HG02885 (cell line): ENCODE results near the gene SYTL5.

Experiments used
- ATAC-seq: cut with Tn5 transposase; IDR thresholded peaks from one replicate; pipeline ENCODE4 v1.9.1; 2021; ENCODE audit warnings: mild to moderate bottlenecking; ENCODE audit not compliant: unreplicated experiment, poor library complexity

The SYTL5 gene

DNA sequence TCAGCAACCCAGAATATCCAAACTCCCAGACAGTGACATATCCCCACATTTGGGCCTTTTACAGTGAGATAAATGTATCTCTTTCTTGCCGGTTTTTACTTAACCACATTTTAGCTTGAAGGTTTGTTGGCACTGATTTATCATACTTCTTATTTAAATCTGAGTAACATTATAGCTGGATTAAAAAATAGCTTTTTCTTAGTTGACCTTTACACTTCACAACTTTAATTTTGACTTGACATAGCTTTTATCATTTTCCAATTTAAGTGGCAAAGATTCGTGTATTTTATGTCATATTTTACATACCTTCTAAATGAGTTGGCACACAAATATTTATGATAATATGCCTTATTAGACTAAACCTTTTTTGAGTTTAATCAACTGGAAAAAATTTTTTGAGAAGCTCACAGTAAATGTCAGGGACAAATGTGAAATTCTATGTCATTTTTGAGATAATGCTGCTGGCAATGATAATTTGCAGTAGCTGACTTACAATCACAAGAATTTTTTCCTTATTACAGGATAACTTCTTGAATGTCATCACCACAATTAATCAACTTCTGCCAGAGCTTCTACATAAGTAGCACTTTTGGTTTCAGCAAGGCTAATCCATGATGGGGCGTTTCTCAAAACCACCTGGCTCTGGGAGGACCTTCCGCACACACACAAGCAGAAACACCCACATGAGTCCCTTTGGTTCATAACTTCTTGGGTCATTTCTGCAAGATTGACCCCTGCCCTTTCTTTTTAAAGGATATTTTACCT, 80.3 kb downstream of the SYTL5 start:
- ATAC-seq, result no peak

GRCh38 chrX:38087594-38087993, 81.2 kb downstream of the SYTL5 start:
- ATAC-seq, result no peak

GRCh38 chrX:38089173-38089982, 83.0 kb downstream of the SYTL5 start:
- no peak for ATAC-seq

DNA sequence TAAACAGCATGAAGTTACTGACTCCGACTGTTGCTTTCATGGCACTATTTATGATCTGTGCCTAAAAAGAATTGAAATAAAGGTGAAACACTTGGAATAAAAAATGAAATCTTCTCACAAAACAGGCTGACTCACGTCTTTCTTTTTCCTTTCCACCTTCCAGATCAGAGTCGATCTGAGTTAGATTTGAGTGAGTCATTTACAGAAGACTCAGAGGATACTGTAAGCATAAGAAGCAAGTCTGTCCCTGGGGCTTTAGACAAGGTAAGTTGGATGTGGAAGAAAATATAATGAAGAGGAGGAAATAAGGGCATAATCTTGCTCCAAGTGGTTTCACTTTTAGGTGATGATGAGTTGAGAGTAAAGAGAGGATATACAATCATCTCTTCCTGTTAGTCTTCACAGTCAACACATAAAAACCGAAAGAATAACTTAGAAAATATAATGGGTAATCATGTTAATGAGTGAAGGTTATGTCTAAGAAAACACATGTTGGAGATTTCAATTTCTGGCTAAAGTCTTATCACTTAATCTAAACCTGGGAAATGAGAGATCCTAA, 89.7 kb downstream of the SYTL5 start:
- ATAC-seq, result peak; percentile 64

GRCh38 chrX:38099688-38100087, 93.3 kb downstream of the SYTL5 start:
- ATAC-seq, result no peak

DNA sequence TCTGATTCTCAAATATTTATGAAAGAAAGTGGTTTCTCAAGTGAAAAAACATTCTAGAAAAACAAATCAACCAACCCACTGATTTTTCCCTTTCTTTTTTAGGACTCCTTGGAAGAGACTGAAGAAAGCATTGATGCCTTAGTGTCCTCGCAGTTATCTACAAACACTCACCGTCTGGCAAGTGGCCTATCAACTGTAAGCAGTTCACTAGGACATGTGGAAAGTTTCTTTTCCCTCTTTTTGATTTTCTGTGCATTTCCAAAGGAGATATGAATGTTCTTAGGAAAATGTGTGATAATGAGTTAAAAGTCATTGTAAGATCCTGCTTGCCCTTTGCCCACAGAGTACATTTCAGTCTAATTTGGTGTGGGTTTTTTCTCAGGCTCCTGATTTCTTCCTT, 95.9 kb downstream of the SYTL5 start:
- no peak for ATAC-seq

DNA sequence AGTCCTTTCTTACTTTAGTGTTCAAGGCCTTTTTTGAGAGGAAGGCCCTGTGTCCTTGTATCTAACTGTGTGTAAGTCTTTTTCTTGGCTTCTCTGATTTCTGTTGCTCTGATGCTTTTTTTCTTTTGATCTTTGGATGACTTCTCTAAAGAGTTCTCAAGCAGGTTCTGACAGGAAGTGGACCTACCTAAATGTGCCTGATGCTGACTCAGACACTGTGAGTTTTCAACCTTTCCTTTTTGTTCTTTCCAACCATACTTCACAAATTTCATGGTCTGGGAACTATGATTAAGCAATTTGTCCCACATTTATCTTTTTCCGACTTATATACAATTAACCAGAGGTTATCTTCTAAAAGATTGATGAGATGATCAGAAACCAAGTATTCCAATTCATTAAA, 96.5 kb downstream of the SYTL5 start:
- no peak for ATAC-seq

- ATAC-seq, result peak; percentile 86
Observed at GRCh38 chrX:38103857-38104812, 97.8 kb downstream of the SYTL5 start.

DNA sequence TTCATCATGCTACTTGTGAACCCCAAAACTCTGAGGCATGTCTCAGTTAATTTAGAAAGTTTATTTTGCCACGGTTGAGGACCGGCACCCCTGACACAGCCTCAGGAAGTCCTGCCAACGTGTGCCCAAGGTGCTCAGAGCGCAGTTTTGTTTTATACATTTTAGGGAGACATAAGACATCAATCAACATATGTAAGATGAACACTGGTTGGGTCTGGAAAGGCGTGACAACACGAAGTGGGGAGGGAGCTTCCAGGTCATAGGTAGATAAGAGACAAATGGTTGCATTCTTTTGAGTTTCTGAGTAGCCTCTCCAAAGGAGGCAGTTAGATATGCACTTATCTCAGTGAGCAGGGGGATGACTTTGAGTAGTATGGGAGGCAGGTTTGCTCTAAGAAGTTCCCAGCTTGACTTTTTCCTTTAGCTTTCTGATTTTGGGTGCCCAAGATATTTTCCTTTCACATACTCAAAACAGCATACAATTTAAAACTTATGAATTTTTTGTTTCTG, 98.9 kb downstream of the SYTL5 start:
- ATAC-seq, result no peak

- ATAC-seq, result no peak
Observed at GRCh38 chrX:38106991-38107655, 100.8 kb downstream of the SYTL5 start.

DNA sequence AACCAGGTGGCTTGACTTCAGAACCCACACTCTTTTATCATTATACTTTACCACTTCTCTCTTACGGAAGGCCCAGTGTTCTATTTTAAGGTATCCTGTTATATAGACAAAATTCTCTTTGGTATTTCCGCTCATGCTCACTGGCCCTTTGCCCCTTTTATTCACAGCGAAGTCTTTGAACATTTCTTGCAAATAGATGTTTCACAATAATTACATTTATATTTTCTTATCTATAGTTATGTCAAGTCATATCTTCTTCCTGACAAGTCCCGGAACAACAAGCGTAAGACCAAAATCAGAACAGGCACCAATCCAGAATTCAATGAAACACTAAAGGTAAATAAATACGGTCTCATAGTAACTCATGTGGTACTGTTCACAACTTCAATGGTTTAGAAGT, 102.0 kb downstream of the SYTL5 start:
- no peak for ATAC-seq

- ATAC-seq, result no peak
Observed at GRCh38 chrX:38109042-38109898, 102.9 kb downstream of the SYTL5 start.

DNA sequence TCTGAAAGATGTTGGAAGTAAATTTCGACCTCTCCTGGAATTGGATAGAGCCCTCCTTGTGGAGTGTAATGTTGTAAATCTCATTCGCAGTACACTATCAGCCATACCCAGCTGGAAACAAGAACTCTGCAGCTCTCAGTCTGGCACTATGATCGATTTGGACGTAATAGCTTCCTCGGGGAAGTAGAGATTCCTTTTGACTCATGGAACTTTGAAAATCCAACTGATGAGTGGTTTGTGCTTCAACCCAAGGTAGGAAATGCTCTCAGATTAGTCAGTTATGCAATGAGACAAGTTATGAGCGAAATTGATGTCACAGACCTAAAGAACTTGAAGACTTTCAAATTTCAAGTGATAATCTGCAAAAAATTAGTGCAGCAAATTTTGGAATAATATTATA, 103.9 kb downstream of the SYTL5 start:
- ATAC-seq, result no peak

GRCh38 chrX:38111196-38111595, 104.8 kb downstream of the SYTL5 start:
- ATAC-seq, result no peak

DNA sequence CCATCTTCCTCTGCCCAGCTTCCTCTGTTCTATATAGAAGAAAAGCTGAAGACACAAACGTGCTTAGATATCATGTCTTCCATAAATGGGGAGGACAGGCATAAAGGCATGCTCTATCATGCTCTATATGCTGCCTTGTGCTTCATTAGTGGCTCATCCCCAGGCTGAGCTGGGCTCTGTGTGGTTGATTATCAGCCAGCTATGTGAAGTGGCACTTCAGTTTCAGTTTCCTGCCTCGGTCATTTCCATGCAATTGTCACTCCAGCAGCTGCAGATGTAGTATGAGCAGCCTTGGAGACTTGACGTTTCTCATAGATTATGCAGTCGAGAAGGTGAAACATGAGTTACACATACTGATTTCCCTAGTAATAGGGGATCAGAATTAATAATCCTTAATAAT, 106.2 kb downstream of the SYTL5 start:
- ATAC-seq, result no peak

DNA sequence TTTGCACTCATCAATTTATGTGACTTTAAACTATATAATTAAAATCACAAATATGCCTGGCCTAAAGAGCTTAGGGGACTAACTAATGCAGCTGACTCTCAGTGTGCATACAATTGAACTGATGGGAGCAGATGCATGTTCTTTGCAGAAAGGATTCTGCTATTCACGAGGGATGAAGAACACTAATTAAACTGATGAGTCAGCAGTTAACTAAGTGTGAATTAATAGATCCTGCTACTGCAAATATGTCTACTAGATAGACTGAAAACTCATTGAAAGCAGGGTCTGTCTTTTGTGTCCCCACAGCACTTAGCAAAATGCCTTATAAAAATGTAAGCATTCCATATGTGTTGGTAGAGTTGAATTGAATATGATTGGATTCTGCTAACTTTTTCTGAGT, 110.4 kb downstream of the SYTL5 start:
- no peak for ATAC-seq

DNA sequence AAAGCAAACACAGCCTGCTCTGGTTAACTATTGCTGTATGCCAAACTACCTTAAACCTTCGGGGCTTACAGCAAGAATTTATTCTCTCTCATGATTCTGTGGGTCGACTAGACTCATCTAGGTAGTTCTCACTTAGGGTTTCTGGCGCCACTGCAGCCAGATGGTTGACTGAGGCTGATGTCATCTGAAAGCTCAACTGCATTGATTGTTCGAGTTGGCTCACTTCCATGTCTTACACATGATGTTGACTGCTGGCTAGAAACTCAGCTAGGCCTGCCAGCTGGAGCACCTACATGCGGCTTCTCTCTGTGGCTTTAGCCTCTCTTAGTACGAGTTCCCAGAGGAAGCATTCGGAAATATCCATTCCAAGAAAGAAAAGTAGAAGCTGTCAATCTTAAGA, 111.1 kb downstream of the SYTL5 start:
- peak; percentile 84 for ATAC-seq

- ATAC-seq, result no peak
Observed at GRCh38 chrX:38124000-38124399, 117.6 kb downstream of the SYTL5 start.

DNA sequence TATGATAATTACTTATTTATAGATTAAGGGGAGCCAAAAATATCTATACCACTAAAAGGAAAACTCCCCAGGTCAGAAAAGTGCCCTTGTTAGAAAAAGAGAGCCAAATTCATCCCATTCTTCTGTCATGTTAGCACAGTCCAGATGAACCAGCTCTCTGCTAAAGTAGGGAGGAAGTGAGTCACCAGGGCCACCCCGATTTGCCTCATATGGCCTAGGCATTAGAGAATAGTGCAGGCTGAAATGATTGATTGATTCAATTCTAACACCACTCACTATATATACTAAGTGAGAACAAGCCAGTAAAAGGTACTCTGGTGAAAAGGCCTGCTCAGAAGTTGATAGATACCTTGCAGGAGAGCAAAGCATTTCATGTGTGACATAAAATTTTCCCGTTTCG, 119.8 kb downstream of the SYTL5 start:
- no peak for ATAC-seq
